Epithelial cell of proximal tubule (primary cell): ENCODE measurements around the gene CCNT2. TPM values are rescaled to one million over a fixed set of nuclear protein-coding genes. Genes with fewer than 3 reads are reported as not detected.

ENCODE experiments used
- DNase-seq: peaks from one replicate; pipeline ENCODE4 v3.0.0-alpha.2; 2011; ENCODE audit warnings: low read depth
- H3K4me3 ChIP-seq: 2 replicates; pipeline ENCODE4 v1.5.1; 2011; ENCODE audit warnings: low read depth, mild to moderate bottlenecking, low read length
- total RNA-seq: library from RNA; depleted of rRNA; stranded (reverse); fragments of >200 nt; gene quantifications from 2 replicates; pipeline ENCODE4 v1.2.3, GENCODE V29; 2015
- TF ChIP-seq, protein P1 (sequence below): conservative IDR thresholded peaks from 2 replicates; pipeline ENCODE4 v1.5.1; 2012; ENCODE audit warnings: low read depth, mild to moderate bottlenecking, low read length

Gene CCNT2
- total RNA-seq, 1 donor from 2014 or later, result 18.5 TPM

DNA sequence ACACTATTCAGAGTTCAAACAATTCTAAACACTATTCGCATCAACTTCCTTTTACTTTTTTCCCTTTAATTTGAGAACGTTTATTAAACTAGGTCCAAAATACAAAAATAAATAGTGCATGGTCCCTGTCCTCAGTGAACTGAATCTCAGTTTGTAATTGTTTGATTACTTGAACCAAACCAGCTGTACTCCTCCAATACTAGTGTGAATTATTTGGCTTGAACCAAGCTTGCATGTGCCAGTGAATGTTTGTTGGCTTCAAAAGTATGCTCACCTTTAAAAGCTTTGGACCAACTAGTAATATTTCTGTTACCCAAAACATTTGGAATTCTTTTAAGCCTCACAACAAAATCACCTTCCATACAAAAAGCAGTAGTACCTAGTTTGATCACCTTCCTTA lies 15.5 kb downstream of the CCNT2 start:
- TF ChIP-seq, protein P1, sequence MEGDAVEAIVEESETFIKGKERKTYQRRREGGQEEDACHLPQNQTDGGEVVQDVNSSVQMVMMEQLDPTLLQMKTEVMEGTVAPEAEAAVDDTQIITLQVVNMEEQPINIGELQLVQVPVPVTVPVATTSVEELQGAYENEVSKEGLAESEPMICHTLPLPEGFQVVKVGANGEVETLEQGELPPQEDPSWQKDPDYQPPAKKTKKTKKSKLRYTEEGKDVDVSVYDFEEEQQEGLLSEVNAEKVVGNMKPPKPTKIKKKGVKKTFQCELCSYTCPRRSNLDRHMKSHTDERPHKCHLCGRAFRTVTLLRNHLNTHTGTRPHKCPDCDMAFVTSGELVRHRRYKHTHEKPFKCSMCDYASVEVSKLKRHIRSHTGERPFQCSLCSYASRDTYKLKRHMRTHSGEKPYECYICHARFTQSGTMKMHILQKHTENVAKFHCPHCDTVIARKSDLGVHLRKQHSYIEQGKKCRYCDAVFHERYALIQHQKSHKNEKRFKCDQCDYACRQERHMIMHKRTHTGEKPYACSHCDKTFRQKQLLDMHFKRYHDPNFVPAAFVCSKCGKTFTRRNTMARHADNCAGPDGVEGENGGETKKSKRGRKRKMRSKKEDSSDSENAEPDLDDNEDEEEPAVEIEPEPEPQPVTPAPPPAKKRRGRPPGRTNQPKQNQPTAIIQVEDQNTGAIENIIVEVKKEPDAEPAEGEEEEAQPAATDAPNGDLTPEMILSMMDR, result no peak
- no peak for DNase-seq
- peak overlapping the region; percentile 1 for H3K4me3 ChIP-seq

DNA sequence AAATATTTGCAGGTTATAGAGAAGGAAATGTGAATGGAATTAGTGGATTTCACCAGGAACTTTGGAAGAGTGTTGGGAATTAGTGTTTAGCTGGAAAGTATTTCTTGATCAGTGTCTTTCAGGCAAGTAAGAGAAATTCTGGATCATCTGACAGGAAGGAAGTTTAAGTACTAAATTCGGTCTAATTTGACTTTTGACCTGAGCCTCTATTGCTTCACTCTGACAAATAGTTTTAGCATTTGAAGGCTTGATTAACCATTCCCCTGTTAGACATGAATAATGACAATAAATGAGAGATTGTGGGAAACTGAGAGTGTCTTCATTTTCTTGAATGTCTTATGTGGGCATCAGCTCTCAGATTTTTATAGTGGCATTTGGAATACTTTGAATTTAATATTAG lies 16.0 kb downstream of the CCNT2 start:
- DNase-seq, result peak; percentile 37

DNA sequence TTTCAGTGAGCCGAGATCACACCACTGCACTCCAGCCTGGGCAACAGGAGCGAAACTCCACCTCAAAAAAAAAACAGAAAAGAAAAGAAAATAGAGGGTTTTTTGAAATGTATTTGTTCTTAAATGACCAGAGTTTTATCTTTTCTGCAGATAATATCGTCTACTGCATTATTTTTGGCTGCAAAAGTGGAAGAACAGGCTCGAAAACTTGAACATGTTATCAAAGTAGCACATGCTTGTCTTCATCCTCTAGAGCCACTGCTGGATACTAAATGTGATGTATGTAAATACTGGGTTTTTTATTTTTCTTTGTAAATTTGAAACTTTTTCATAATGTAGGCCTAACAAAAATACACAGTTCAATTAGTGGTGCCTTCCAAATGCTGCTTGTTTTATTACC lies 18.1 kb downstream of the CCNT2 start:
- TF ChIP-seq, protein P1, result no peak
- no peak overlapping the region for H3K4me3 ChIP-seq
- DNase-seq, result no peak

More for the DNA sequence above, 16.0 kb downstream of the CCNT2 start:
- peak overlapping the region; percentile 1 for H3K4me3 ChIP-seq
- TF ChIP-seq, protein P1, result no peak

DNA sequence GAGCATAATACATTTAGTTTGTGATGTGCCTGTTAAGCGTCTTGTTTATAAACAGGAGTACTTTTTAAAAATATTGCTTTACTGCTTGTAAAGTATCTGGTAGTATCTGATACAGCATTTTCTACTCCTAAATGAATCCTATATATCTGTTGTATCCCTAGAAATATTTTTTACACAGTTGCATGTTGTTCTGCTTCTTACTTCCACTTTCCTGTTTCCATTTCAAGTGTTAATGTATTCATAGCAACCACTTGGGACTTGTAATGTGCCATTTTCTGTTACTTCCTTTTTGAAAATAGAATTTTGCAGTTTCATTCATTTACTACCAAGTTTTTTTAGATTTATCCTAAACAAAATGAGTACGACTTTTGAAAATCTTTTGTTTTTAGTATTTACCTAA lies 24.9 kb downstream of the CCNT2 start:
- TF ChIP-seq, protein P1, result no peak
- H3K4me3 ChIP-seq, result no peak overlapping the region
- DNase-seq, result no peak

DNA sequence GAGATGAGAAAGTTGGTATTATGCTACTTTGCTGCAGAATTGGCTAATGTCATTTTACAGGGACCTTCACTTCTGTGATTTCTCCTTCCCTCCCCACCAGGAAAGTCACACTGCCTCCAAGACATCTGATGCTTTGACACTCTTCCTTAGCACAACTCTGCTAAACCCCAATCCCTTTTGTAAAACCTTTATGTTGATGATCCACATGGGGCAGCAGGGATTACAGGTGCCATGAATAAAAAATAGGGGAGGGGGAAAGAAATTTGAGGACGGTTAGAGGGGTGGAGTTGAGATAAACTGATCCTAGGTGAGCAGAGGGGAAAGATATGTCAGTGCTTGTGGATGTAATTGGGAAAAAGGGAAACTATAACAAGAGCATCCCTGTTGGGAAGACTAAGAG lies 26.4 kb downstream of the CCNT2 start:
- no peak for DNase-seq
- TF ChIP-seq, protein P1, result no peak
- no peak overlapping the region for H3K4me3 ChIP-seq

DNA sequence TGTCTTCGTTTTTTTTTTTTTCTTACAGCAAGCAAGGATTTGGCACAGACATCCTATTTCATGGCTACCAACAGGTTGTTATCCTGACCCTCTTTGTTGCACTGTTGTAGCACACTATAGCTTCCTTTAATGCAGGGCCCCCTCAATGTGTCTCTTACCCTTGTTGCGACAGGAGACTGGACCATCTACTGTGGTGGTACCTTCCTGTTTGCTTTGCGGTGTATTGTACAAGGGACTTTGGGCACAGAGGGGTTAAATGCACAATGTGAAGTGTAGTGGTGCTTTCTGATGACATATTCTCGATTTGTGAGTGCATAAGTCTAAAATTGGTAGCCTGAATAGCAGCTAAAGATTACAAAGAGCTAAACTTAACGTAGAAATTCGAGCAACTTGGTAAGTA lies 27.5 kb downstream of the CCNT2 start:
- TF ChIP-seq, protein P1, result no peak
- H3K4me3 ChIP-seq, result no peak overlapping the region
- DNase-seq, result no peak

DNA sequence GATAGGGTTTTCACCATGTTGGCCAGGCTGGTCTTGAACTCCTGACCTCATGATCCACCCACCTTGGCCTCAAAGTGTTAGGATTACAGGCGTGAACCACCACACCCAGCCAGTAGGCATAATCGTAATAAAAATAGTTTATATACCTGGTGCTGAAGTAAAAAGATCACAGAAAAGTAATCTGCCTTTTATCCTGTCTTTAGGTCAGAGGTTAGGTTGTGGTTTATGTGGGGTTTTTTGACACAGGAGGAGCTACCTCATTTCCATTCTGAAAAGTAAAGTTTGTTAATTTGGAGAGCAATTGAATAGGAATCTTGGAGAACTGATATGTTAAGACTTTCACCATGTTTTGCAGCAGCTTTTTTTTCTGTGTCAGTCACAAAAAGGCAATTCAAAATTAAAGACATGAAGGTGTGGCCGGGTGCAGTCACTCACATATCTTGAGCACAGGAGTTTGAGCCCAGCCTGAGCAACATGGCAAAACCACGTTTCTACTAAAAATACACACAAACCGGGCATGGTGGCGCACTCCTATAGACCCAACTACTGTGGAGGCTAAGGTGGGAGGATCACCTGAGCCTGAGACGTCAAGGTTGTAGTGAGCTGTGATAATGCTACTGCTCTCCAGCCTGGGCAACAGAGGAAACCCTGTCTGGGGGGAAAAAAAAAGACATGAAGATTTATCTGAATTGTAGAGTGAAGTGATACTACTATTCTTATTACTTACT lies 31.5 kb downstream of the CCNT2 start:
- TF ChIP-seq, protein P1, result no peak
- H3K4me3 ChIP-seq, result no peak overlapping the region

More for the DNA sequence above, 31.5 kb downstream of the CCNT2 start:
- no peak for DNase-seq
